Measurements from ENCODE around the gene CREBZF. TPM values are rescaled to one million over a fixed set of nuclear protein-coding genes. Genes with fewer than 3 reads are reported as not detected.

CREBZF gene
- total RNA-seq, 1 donor from 2014 or later, result 66.3 TPM

- Mint-ChIP-seq H3K4me1 (ENCODE audit: low read depth) (no peaks in the 10 kb centered on the region), H3K9me3 (ENCODE audit: low read depth) (peaks cover 6% of the 10 kb centered on the region), H3K4me3 (ENCODE audit: low read depth) (no peak overlapping the region), H3K27ac (no peak overlapping the region), H3K36me3 (ENCODE audit: insufficient read depth) (no peaks in the 10 kb centered on the region), H3K27me3 (no peaks in the 10 kb centered on the region)
- no peak for TF ChIP-seq CTCF (IDR thresholded peaks at IDR 0.05; ENCODE audit: unreplicated experiment)
- no peak for DNase-seq (ENCODE audit: low spot score, unreplicated experiment)
These were observed 40.9 kb upstream of the CREBZF start for GRCh38 chr11:85705800-85706199.

- TF ChIP-seq CTCF (IDR thresholded peaks at IDR 0.05; ENCODE audit: unreplicated experiment), result no peak
- H3K4me1 Mint-ChIP-seq (ENCODE audit: low read depth), result peaks cover 4% of the 10 kb centered on the region
- no peaks in the 10 kb centered on the region for H3K27me3 Mint-ChIP-seq
- no peaks in the 10 kb centered on the region for H3K36me3 Mint-ChIP-seq (ENCODE audit: insufficient read depth)
- H3K27ac Mint-ChIP-seq, result no peak overlapping the region
- H3K9me3 Mint-ChIP-seq (ENCODE audit: low read depth), result peaks cover 6% of the 10 kb centered on the region
- no peak overlapping the region for H3K4me3 Mint-ChIP-seq (ENCODE audit: low read depth)
- DNase-seq (ENCODE audit: low spot score, unreplicated experiment), result no peak
These were observed 40.0 kb upstream of the CREBZF start for GRCh38 chr11:85704967-85705366.

GRCh38 chr11:85699957-85700741 lies 35.2 kb upstream of the CREBZF start:
- Mint-ChIP-seq H3K27me3 (no peaks in the 10 kb centered on the region), H3K4me1 (ENCODE audit: low read depth) (peaks cover 12% of the 10 kb centered on the region), H3K27ac (peak overlapping the region; percentile 69), H3K4me3 (ENCODE audit: low read depth) (no peak overlapping the region), H3K36me3 (ENCODE audit: insufficient read depth) (no peaks in the 10 kb centered on the region), H3K9me3 (ENCODE audit: low read depth) (peaks cover 6% of the 10 kb centered on the region)
- DNase-seq (ENCODE audit: low spot score, unreplicated experiment), result no peak
- TF ChIP-seq CTCF (IDR thresholded peaks at IDR 0.05; ENCODE audit: unreplicated experiment), result no peak

GRCh38 chr11:85698195-85698594 lies 33.3 kb upstream of the CREBZF start:
- peaks cover 6% of the 10 kb centered on the region for H3K9me3 Mint-ChIP-seq (ENCODE audit: low read depth)
- H3K4me3 Mint-ChIP-seq (ENCODE audit: low read depth), result no peak overlapping the region
- H3K36me3 Mint-ChIP-seq (ENCODE audit: insufficient read depth), result no peaks in the 10 kb centered on the region
- peaks cover 12% of the 10 kb centered on the region for H3K4me1 Mint-ChIP-seq (ENCODE audit: low read depth)
- no peak overlapping the region for H3K27ac Mint-ChIP-seq
- H3K27me3 Mint-ChIP-seq, result no peaks in the 10 kb centered on the region
- no peak for DNase-seq (ENCODE audit: low spot score, unreplicated experiment)
- no peak for TF ChIP-seq CTCF (IDR thresholded peaks at IDR 0.05; ENCODE audit: unreplicated experiment)

GRCh38 chr11:85697747-85698146 lies 32.8 kb upstream of the CREBZF start:
- Mint-ChIP-seq H3K4me1 (ENCODE audit: low read depth) (peaks cover 12% of the 10 kb centered on the region), H3K9me3 (ENCODE audit: low read depth) (peaks cover 3% of the 10 kb centered on the region), H3K4me3 (ENCODE audit: low read depth) (no peak overlapping the region), H3K36me3 (ENCODE audit: insufficient read depth) (no peaks in the 10 kb centered on the region), H3K27me3 (no peaks in the 10 kb centered on the region), H3K27ac (no peak overlapping the region)
- no peak for DNase-seq (ENCODE audit: low spot score, unreplicated experiment)
- TF ChIP-seq CTCF (IDR thresholded peaks at IDR 0.05; ENCODE audit: unreplicated experiment), result no peak
